Smooth muscle cell (in vitro differentiated cells): ENCODE results near the gene PDE4D. TPM values are rescaled to one million over a fixed set of nuclear protein-coding genes. Genes with fewer than 3 reads are reported as not detected.

ENCODE experiments used
- DNase-seq: peaks from one replicate; lab custom pipeline; 2025; ENCODE audit not compliant: unreplicated experiment; lab: John Stamatoyannopoulos, UW
- H2AFZ ChIP-seq: fragments of 200-600 bp; sonication (generic); 2 replicates; pipeline ENCODE4 v1.6.0; 2016; ENCODE audit warnings: antibody characterized with exemption, low read depth, mild to moderate bottlenecking
- H3F3A ChIP-seq: fragments of 200-600 bp; sonication (generic); 2 replicates; pipeline ENCODE4 v1.6.0; 2017; ENCODE audit warnings: antibody characterized with exemption, low read depth
- H3K27ac ChIP-seq: fragments of 200-600 bp; sonication (generic); 2 replicates; pipeline ENCODE4 v1.5.1; 2016; ENCODE audit warnings: low read depth, mild to moderate bottlenecking
- H3K27me3 ChIP-seq: fragments of 200-600 bp; sonication (generic); 2 replicates; pipeline ENCODE4 v1.6.1; 2016; ENCODE audit warnings: low read depth, mild to moderate bottlenecking
- H3K36me3 ChIP-seq: fragments of 200-600 bp; sonication (generic); 2 replicates; pipeline ENCODE4 v1.5.1; 2016; ENCODE audit warnings: low read depth
- H3K4me1 ChIP-seq: fragments of 200-600 bp; sonication (generic); 2 replicates; pipeline ENCODE4 v1.5.1; 2016; ENCODE audit warnings: low read depth
- H3K4me2 ChIP-seq: fragments of 200-600 bp; sonication (generic); 2 replicates; pipeline ENCODE4 v1.6.0; 2016; ENCODE audit warnings: mild to moderate bottlenecking
- H3K4me3 ChIP-seq: fragments of 200-600 bp; sonication (generic); 2 replicates; pipeline ENCODE4 v1.5.1; 2016; ENCODE audit warnings: mild to moderate bottlenecking
- H3K79me2 ChIP-seq: fragments of 200-600 bp; sonication (generic); 2 replicates; pipeline ENCODE4 v1.6.0; 2016; ENCODE audit warnings: low read depth, mild to moderate bottlenecking
- H3K9ac ChIP-seq: fragments of 200-600 bp; sonication (generic); 2 replicates; pipeline ENCODE4 v1.6.0; 2016; ENCODE audit warnings: low read depth
- H3K9me3 ChIP-seq: fragments of 200-600 bp; sonication (generic); replicated peaks from 2 replicates; pipeline ENCODE4 v1.5.1; 2016; ENCODE audit warnings: low read depth
- H4K20me1 ChIP-seq: fragments of 200-600 bp; sonication (generic); 2 replicates; pipeline ENCODE4 v1.6.0; 2016; ENCODE audit warnings: low read depth
- CTCF ChIP-seq: fragments of 200-600 bp; sonication (generic); IDR thresholded peaks from 2 replicates; pipeline ENCODE4 v1.5.1; 2017; ENCODE audit warnings: borderline replicate concordance, mild to moderate bottlenecking, antibody characterized with exemption; ENCODE audit not compliant: insufficient read depth, poor library complexity, severe bottlenecking
- WGBS: methylation state at CpG from one replicate; pipeline ENCODE4 v1.1.7; 2016; ENCODE audit warnings: low lambda C conversion rate; 5-methylcytosine and 5-hydroxymethylcytosine counted together
- polyA plus RNA-seq: library from polyadenylated mRNA; unstranded; fragments of >200 nt; fragmentation: Nextera tagmentation; extraction: Ambion mirVana; gene quantifications from 2 replicates; pipeline ENCODE4 v1.2.1, GENCODE V29; 2016
- total RNA-seq: library from RNA; depleted of rRNA; stranded (reverse); fragments of >200 nt; gene quantifications from 2 replicates; pipeline ENCODE4 v1.2.3, GENCODE V29; 2014

Gene PDE4D
- total and polyA plus RNA-seq, 2 experiments from 2014 or later: 16.4 to 61.0 TPM

GRCh38 chr5:59337240-59337639, 556.3 kb downstream of the PDE4D start:
- H3K4me3 ChIP-seq: no peak overlapping the region
- no peak overlapping the region for H3K9ac ChIP-seq
- WGBS: 79% methylated on average over 8 of the region's 8 CpGs
- H4K20me1 ChIP-seq: no peaks in the 10 kb centered on the region
- H3K4me1 ChIP-seq: no peaks in the 10 kb centered on the region
- H3K36me3 ChIP-seq: no peaks in the 10 kb centered on the region
- H3K9me3 ChIP-seq: no peaks in the 10 kb centered on the region
- no peaks in the 10 kb centered on the region for H3K27me3 ChIP-seq
- no peak for TF ChIP-seq CTCF
- no peak for DNase-seq
- no peaks in the 10 kb centered on the region for H3F3A ChIP-seq
- no peaks in the 10 kb centered on the region for H3K79me2 ChIP-seq
- no peak overlapping the region for H3K4me2 ChIP-seq
- H3K27ac ChIP-seq: no peak overlapping the region
- no peak overlapping the region for H2AFZ ChIP-seq

- Histone ChIP-seq H4K20me1 (no peaks in the 10 kb centered on the region), H3K36me3 (no peaks in the 10 kb centered on the region), H3K79me2 (no peaks in the 10 kb centered on the region), H3K4me2 (no peak overlapping the region), H3F3A (no peaks in the 10 kb centered on the region), H3K9ac (no peak overlapping the region), H3K4me1 (no peaks in the 10 kb centered on the region), H3K27me3 (no peaks in the 10 kb centered on the region), H3K4me3 (no peak overlapping the region), H3K9me3 (no peaks in the 10 kb centered on the region), H3K27ac (no peak overlapping the region), H2AFZ (no peak overlapping the region)
- no peak for DNase-seq
- TF ChIP-seq CTCF: no peak
- WGBS: 91% methylated on average over 1 of the region's 1 CpG
Measured at GRCh38 chr5:59335544-59335943, 558.0 kb downstream of the PDE4D start.

GRCh38 chr5:59333416-59333815, 560.1 kb downstream of the PDE4D start:
- H3K9me3 ChIP-seq: no peaks in the 10 kb centered on the region
- H3K4me1 ChIP-seq: no peaks in the 10 kb centered on the region
- H3K79me2 ChIP-seq: no peaks in the 10 kb centered on the region
- no peaks in the 10 kb centered on the region for H3F3A ChIP-seq
- no peak overlapping the region for H2AFZ ChIP-seq
- no peaks in the 10 kb centered on the region for H4K20me1 ChIP-seq
- H3K9ac ChIP-seq: no peak overlapping the region
- no peak for TF ChIP-seq CTCF
- no peak for DNase-seq
- no peaks in the 10 kb centered on the region for H3K27me3 ChIP-seq
- no peak overlapping the region for H3K4me2 ChIP-seq
- H3K27ac ChIP-seq: no peak overlapping the region
- no peak overlapping the region for H3K4me3 ChIP-seq
- H3K36me3 ChIP-seq: no peaks in the 10 kb centered on the region

GRCh38 chr5:59332236-59332973, 561.1 kb downstream of the PDE4D start:
- Histone ChIP-seq H3K9me3 (no peaks in the 10 kb centered on the region), H3K4me3 (no peak overlapping the region), H3K4me1 (no peaks in the 10 kb centered on the region), H3K27me3 (no peaks in the 10 kb centered on the region), H4K20me1 (no peaks in the 10 kb centered on the region), H3K27ac (no peak overlapping the region), H3F3A (no peaks in the 10 kb centered on the region), H3K9ac (no peak overlapping the region), H2AFZ (no peak overlapping the region), H3K36me3 (no peaks in the 10 kb centered on the region), H3K4me2 (no peak overlapping the region), H3K79me2 (no peaks in the 10 kb centered on the region)
- no peak for TF ChIP-seq CTCF
- 89% methylated on average over 2 of the region's 2 CpGs for WGBS
- DNase-seq: no peak
